ENCODE data around the gene OR5I1.

The OR5I1 gene

GRCh38 chr11:55936300-55936699 is at the start of gene OR5I1:
OR5I1 (minus strand) TSS chr11:55936400; CDS start chr11:55936400, 0 bp downstream.
- Histone ChIP-seq H3K36me3 (ENCODE audit: insufficient read depth, low read length) (no peaks in the 10 kb centered on the region), H3K9ac (ENCODE audit: insufficient read length) (no peak within 1 kb of the TSS), H3K27ac (no peak within 1 kb of the TSS), H3K9me3 (ENCODE audit: low read depth, low read length) (no peaks in the 10 kb centered on the region), H3K4me3 (no peak within 1 kb of the TSS)
- TF ChIP-seq POLR2AphosphoS5 (IDR thresholded peaks at IDR 0.05; ENCODE audit: borderline replicate concordance, low read depth, low read length) (no peak), FOXP2 (optimal IDR thresholded peaks at IDR 0.05; ENCODE audit: control extremely low read depth, extremely low read length, insufficient read depth) (no peak), EZH2 (IDR thresholded peaks at IDR 0.05) (no peak)
- DNase-seq (ENCODE audit: low read depth, low spot score): no peak

GRCh38 chr11:55970935-55971334 is 34.7 kb upstream of the OR5I1 start:
- Histone ChIP-seq H3K27ac (no peak overlapping the region), H3K9me3 (ENCODE audit: low read depth, low read length) (no peaks in the 10 kb centered on the region), H3K4me3 (no peak overlapping the region), H3K9ac (ENCODE audit: insufficient read length) (no peak overlapping the region), H3K36me3 (ENCODE audit: insufficient read depth, low read length) (no peaks in the 10 kb centered on the region)
- no peak for DNase-seq (ENCODE audit: low read depth, low spot score)
- TF ChIP-seq POLR2AphosphoS5 (IDR thresholded peaks at IDR 0.05; ENCODE audit: borderline replicate concordance, low read depth, low read length) (no peak), FOXP2 (optimal IDR thresholded peaks at IDR 0.05; ENCODE audit: control extremely low read depth, extremely low read length, insufficient read depth) (no peak), EZH2 (IDR thresholded peaks at IDR 0.05) (no peak)

- no peak within 1 kb of the TSS for H3K27ac ChIP-seq
- TF ChIP-seq FOXP2 (optimal IDR thresholded peaks at IDR 0.05; ENCODE audit: control extremely low read depth, extremely low read length, insufficient read depth) (no peak), EZH2 (IDR thresholded peaks at IDR 0.05) (no peak), POLR2AphosphoS5 (IDR thresholded peaks at IDR 0.05; ENCODE audit: borderline replicate concordance, low read depth, low read length) (no peak)
- H3K9ac ChIP-seq (ENCODE audit: insufficient read length): no peak within 1 kb of the TSS
- H3K36me3 ChIP-seq (ENCODE audit: insufficient read depth, low read length): no peaks in the 10 kb centered on the region
- DNase-seq (ENCODE audit: low read depth, low spot score): no peak
- H3K4me3 ChIP-seq: no peak within 1 kb of the TSS
- H3K9me3 ChIP-seq (ENCODE audit: low read depth, low read length): no peaks in the 10 kb centered on the region
Measured at GRCh38 chr11:55969845-55970244, 33.6 kb upstream of the OR5I1 start, which contains the start of gene OR10AG1. OR10AG1 (minus strand) TSS chr11:55969945; CDS start chr11:55969907, 38 bp downstream.

- Histone ChIP-seq H3K9me3 (ENCODE audit: low read depth, low read length) (no peaks in the 10 kb centered on the region), H3K27ac (no peak overlapping the region), H3K36me3 (ENCODE audit: insufficient read depth, low read length) (no peaks in the 10 kb centered on the region), H3K4me3 (no peak overlapping the region), H3K9ac (ENCODE audit: insufficient read length) (no peak overlapping the region)
- no peak for DNase-seq (ENCODE audit: low read depth, low spot score)
- TF ChIP-seq EZH2 (IDR thresholded peaks at IDR 0.05): no peak
- TF ChIP-seq POLR2AphosphoS5 (IDR thresholded peaks at IDR 0.05; ENCODE audit: borderline replicate concordance, low read depth, low read length): no peak
- TF ChIP-seq FOXP2 (optimal IDR thresholded peaks at IDR 0.05; ENCODE audit: control extremely low read depth, extremely low read length, insufficient read depth): no peak
Measured at GRCh38 chr11:55967914-55968313, 31.7 kb upstream of the OR5I1 start.

GRCh38 chr11:55966391-55966790 is 30.2 kb upstream of the OR5I1 start:
- no peaks in the 10 kb centered on the region for H3K36me3 ChIP-seq (ENCODE audit: insufficient read depth, low read length)
- no peaks in the 10 kb centered on the region for H3K9me3 ChIP-seq (ENCODE audit: low read depth, low read length)
- no peak overlapping the region for H3K27ac ChIP-seq
- no peak overlapping the region for H3K4me3 ChIP-seq
- H3K9ac ChIP-seq (ENCODE audit: insufficient read length): no peak overlapping the region
- DNase-seq (ENCODE audit: low read depth, low spot score): no peak
- TF ChIP-seq FOXP2 (optimal IDR thresholded peaks at IDR 0.05; ENCODE audit: control extremely low read depth, extremely low read length, insufficient read depth): no peak
- no peak for TF ChIP-seq POLR2AphosphoS5 (IDR thresholded peaks at IDR 0.05; ENCODE audit: borderline replicate concordance, low read depth, low read length)
- no peak for TF ChIP-seq EZH2 (IDR thresholded peaks at IDR 0.05)

- TF ChIP-seq POLR2AphosphoS5 (IDR thresholded peaks at IDR 0.05; ENCODE audit: borderline replicate concordance, low read depth, low read length) (no peak), FOXP2 (optimal IDR thresholded peaks at IDR 0.05; ENCODE audit: control extremely low read depth, extremely low read length, insufficient read depth) (no peak)
- no peaks in the 10 kb centered on the region for H3K36me3 ChIP-seq (ENCODE audit: insufficient read depth, low read length)
- no peak for DNase-seq (ENCODE audit: low read depth, low spot score)
- no peak overlapping the region for H3K9ac ChIP-seq (ENCODE audit: insufficient read length)
- no peak overlapping the region for H3K4me3 ChIP-seq
- no peak overlapping the region for H3K27ac ChIP-seq
- H3K9me3 ChIP-seq (ENCODE audit: low read depth, low read length): no peaks in the 10 kb centered on the region
Measured at GRCh38 chr11:55956521-55956920, 20.3 kb upstream of the OR5I1 start.

GRCh38 chr11:55949330-55949729 is 13.1 kb upstream of the OR5I1 start:
- no peak overlapping the region for H3K9ac ChIP-seq (ENCODE audit: insufficient read length)
- no peaks in the 10 kb centered on the region for H3K36me3 ChIP-seq (ENCODE audit: insufficient read depth, low read length)
- H3K9me3 ChIP-seq (ENCODE audit: low read depth, low read length): no peaks in the 10 kb centered on the region
- DNase-seq (ENCODE audit: low read depth, low spot score): no peak
- no peak overlapping the region for H3K4me3 ChIP-seq
- no peak overlapping the region for H3K27ac ChIP-seq
- TF ChIP-seq EZH2 (IDR thresholded peaks at IDR 0.05) (no peak), FOXP2 (optimal IDR thresholded peaks at IDR 0.05; ENCODE audit: control extremely low read depth, extremely low read length, insufficient read depth) (no peak), POLR2AphosphoS5 (IDR thresholded peaks at IDR 0.05; ENCODE audit: borderline replicate concordance, low read depth, low read length) (no peak)

- Histone ChIP-seq H3K4me3 (no peak overlapping the region), H3K9me3 (ENCODE audit: low read depth, low read length) (no peaks in the 10 kb centered on the region), H3K27ac (no peak overlapping the region), H3K9ac (ENCODE audit: insufficient read length) (no peak overlapping the region), H3K36me3 (ENCODE audit: insufficient read depth, low read length) (no peaks in the 10 kb centered on the region)
- DNase-seq (ENCODE audit: low read depth, low spot score): peak; percentile 12
- no peak for TF ChIP-seq POLR2AphosphoS5 (IDR thresholded peaks at IDR 0.05; ENCODE audit: borderline replicate concordance, low read depth, low read length)
- TF ChIP-seq FOXP2 (optimal IDR thresholded peaks at IDR 0.05; ENCODE audit: control extremely low read depth, extremely low read length, insufficient read depth): no peak
- no peak for TF ChIP-seq EZH2 (IDR thresholded peaks at IDR 0.05)
Measured at GRCh38 chr11:55942785-55943392, 6.7 kb upstream of the OR5I1 start.

- Histone ChIP-seq H3K27ac (no peak overlapping the region), H3K4me3 (no peak overlapping the region), H3K36me3 (ENCODE audit: insufficient read depth, low read length) (no peaks in the 10 kb centered on the region), H3K9me3 (ENCODE audit: low read depth, low read length) (no peaks in the 10 kb centered on the region), H3K9ac (ENCODE audit: insufficient read length) (no peak overlapping the region)
- TF ChIP-seq POLR2AphosphoS5 (IDR thresholded peaks at IDR 0.05; ENCODE audit: borderline replicate concordance, low read depth, low read length): no peak
- no peak for TF ChIP-seq EZH2 (IDR thresholded peaks at IDR 0.05)
- no peak for TF ChIP-seq FOXP2 (optimal IDR thresholded peaks at IDR 0.05; ENCODE audit: control extremely low read depth, extremely low read length, insufficient read depth)
- DNase-seq (ENCODE audit: low read depth, low spot score): no peak
Measured at GRCh38 chr11:55920537-55920936, 15.7 kb downstream of the OR5I1 start.
